GM12874 (cell line): ENCODE data around the gene NEURL3.

Experiments
- TF ChIP-seq, protein P1 (sequence below): IDR thresholded peaks from 2 replicates; pipeline ENCODE4 v1.5.1; 2011; ENCODE audit warnings: low read depth, mild to moderate bottlenecking, control low read depth, low read length, moderate library complexity; ENCODE audit not compliant: insufficient read depth

Gene NEURL3

DNA sequence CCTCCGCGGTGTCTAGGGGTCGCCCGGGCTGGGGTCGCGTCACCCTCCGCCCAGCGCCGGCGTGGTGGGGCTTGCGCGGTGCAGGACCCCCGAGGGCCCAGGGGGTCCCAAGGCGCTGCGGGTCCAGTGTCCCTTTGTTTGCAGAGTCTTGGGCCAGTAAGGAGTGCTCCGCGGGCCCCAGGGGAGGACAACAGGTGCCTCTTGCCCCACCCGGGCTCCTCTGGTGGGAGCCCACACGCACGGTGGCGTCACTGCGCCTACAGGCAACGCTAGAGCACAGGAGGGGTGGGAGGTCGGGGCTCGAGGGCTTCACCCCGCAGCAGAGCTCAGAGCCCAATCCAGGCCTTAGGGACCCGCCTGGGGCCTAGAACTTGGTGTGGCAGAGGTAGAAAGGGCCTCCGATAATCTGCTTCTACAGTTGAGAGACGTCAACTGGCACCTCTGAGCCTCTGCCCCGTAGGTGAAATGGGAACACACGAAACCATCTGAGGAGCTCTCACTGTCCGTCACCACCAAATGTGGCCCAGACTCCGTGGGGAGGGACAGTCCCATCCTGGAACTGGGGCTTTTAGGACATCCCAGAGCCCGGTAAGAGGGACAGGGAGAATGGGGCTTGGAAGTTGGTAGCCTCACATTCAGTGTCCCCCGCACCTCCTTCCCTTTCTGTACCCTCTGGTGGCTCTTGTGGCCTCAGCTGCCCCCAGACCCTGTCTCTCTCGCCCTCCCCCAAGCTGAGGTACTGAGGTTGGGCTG is 32.8 kb upstream of the NEURL3 start:
- TF ChIP-seq, protein P1, sequence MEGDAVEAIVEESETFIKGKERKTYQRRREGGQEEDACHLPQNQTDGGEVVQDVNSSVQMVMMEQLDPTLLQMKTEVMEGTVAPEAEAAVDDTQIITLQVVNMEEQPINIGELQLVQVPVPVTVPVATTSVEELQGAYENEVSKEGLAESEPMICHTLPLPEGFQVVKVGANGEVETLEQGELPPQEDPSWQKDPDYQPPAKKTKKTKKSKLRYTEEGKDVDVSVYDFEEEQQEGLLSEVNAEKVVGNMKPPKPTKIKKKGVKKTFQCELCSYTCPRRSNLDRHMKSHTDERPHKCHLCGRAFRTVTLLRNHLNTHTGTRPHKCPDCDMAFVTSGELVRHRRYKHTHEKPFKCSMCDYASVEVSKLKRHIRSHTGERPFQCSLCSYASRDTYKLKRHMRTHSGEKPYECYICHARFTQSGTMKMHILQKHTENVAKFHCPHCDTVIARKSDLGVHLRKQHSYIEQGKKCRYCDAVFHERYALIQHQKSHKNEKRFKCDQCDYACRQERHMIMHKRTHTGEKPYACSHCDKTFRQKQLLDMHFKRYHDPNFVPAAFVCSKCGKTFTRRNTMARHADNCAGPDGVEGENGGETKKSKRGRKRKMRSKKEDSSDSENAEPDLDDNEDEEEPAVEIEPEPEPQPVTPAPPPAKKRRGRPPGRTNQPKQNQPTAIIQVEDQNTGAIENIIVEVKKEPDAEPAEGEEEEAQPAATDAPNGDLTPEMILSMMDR, result no peak

DNA sequence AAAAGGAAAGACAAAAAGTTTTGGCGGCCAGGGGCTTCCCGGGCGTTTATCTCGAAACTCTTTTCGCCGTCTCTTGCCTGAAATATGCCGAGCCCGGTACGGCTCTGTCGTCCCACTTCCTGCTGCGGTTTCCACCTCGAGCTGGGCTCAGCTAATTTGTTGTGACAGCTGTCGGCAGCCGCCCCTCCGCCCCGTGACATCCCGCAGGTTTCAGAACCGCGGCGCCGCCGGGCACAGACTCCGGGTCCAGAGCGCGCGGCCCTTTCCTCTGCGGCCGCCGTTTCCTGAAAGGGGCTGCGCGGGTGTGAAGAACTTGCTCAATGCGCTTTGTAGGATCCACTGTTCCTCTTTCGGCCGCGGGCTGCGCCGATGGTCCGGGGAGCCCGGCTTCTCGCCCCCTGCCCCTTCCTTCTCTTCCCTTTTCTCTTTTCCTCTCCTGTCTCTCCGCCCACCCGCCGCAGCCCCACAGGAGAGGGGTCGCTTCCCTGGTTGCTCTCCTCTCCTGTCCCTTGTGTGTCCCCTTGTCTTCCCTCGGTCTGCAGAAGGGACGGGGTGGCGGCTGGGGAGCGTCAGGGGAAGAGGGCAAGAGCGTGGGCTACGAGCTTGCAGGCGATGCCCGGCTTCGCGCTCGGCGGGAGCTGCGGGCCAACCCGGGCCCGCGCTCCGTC is 32.0 kb upstream of the NEURL3 start:
- TF ChIP-seq, protein P1, result no peak

DNA sequence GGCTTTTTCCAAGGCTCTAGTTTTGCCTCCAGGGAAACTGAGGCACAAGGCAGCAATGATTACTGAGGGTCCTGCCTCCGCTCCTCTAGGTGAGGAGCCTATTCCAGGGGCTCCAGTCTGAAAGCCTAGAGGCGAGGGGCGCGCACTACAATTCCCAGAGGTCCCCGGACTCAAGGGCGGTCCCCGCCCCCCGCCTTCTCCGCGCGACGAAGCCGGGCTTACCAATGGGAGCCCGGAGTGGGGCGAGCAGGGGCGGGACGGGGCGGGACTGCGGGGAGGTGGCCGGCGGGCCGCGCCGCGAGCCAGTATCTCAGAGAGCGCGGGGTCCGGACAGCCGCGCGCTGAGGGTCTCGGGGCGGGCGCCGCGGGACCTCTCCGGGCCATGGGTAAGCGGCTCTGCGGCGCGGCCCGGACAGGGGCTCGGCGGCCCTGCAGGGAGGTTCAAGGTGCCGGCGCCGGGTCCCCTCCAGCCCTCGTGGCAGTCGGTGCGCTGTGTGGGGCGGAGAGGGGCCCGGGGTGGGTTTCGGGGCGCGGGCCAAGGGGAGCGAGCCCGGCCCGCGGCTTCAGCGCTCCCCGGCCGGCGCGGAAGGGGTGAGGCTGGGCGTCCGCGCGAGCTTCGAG is 31.4 kb upstream of the NEURL3 start, which contains the start of gene ARID5A:
Gene ARID5A, plus strand, starts transcription at position 308 of the 621 bp plus-strand sequence. Its CDS starts 75 bp downstream, at position 383.
- TF ChIP-seq, protein P1, result peak; percentile 15; the same call in 1 of the 2 replicates

DNA sequence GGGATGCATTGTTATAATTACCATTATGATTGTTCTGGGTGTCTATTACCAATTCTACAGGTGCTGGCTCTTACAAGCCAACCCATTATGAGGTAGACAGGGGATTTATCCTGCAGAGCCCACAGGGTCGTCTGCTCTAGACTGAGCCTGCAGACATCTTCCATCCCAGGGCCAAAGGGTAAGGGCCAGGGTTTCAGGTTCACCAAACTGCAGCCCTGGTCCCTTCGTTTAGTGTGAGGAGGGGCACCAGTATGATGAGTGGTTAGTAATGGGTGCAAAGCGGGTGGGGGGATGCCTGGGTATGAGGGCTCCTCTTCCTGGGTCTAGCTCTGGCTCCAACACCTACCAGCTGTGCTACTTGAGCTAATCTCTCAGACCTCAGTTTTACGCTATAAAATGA is 30.2 kb upstream of the NEURL3 start:
- TF ChIP-seq, protein P1, result no peak

DNA sequence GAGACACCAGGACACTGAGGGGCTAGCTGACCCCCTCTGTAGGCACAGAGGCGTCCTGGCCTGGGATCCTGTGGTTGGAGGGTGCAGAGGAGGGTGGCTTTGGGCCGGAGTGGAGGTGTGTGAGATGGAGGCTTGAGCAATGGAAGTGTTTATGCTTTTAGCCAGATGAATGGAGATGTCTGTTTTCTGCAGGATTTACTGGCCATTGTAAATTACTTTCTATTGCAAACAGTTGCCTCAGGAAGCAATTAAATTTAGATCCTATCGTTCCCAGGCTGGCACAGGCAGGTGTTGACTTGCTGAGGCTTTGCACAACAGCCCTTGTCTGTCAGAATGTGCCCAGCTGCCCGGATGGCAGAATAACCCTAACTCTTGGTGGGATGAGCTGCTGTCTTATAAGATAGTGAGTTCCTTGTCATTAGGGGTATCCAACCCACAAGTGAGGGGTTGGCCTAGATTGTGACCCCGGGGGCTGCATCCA is 29.6 kb upstream of the NEURL3 start:
- TF ChIP-seq, protein P1, result no peak

DNA sequence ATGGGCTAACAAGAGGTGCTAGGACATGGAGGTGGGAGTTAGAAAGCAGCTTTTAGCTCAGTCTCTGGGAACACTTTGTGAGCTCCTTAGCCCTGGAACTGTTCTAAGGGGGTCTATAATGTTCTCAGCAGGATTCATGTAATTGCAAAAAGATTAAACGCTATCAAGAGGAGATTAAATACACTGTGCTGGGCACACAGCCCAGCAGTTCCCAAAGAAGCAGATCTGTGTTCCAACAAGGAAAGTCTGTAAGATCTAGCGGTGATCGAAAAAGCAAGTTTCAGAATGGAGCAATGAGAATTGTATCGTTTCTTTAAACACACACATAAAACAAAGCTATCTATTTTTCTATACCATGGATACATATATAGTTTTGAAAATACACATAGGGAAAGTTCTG is 29.0 kb upstream of the NEURL3 start:
- TF ChIP-seq, protein P1, result no peak
